Stimulated activated CD4-positive, alpha-beta T cell treated with anti-CD3 and anti-CD28 coated beads, Interleukin-15, amount 100 ng/mL, for 24 hours (primary cell): ENCODE results near the gene ASTN2.

Experiments used
- DNase-seq: peaks from one replicate; pipeline ENCODE4 v3.0.0-alpha.2; 2020

ASTN2 gene

GRCh38 chr9:116543731-116544400, 871.0 kb downstream of the ASTN2 start:
- DNase-seq: no peak

- no peak for DNase-seq
Observed at GRCh38 chr9:116541402-116541801, 873.5 kb downstream of the ASTN2 start.

- DNase-seq: no peak
Observed at GRCh38 chr9:116539549-116539948, 875.3 kb downstream of the ASTN2 start.

GRCh38 chr9:116525611-116526010, 889.2 kb downstream of the ASTN2 start:
- DNase-seq: no peak

- DNase-seq: no peak
Observed at GRCh38 chr9:116524778-116525470, 889.9 kb downstream of the ASTN2 start.

- no peak for DNase-seq
Observed at GRCh38 chr9:116520218-116520617, 894.6 kb downstream of the ASTN2 start.

GRCh38 chr9:116516456-116516855, 898.4 kb downstream of the ASTN2 start:
- DNase-seq: no peak

- DNase-seq: no peak
Observed at GRCh38 chr9:116515541-116515940, 899.3 kb downstream of the ASTN2 start.

GRCh38 chr9:116506685-116507084, 908.2 kb downstream of the ASTN2 start:
- DNase-seq: no peak

GRCh38 chr9:116504893-116505480, 909.9 kb downstream of the ASTN2 start:
- DNase-seq: no peak

GRCh38 chr9:116504081-116504480, 910.8 kb downstream of the ASTN2 start:
- DNase-seq: no peak

- DNase-seq: no peak
Observed at GRCh38 chr9:116502746-116503145, 912.1 kb downstream of the ASTN2 start.

GRCh38 chr9:116501871-116502270, 913.0 kb downstream of the ASTN2 start:
- DNase-seq: no peak

GRCh38 chr9:116499986-116500871, 914.6 kb downstream of the ASTN2 start:
- DNase-seq: no peak

- DNase-seq: no peak
Observed at GRCh38 chr9:116499434-116499833, 915.4 kb downstream of the ASTN2 start.

GRCh38 chr9:116497095-116497890, 917.6 kb downstream of the ASTN2 start:
- DNase-seq: no peak

- DNase-seq: no peak
Observed at GRCh38 chr9:116496167-116496566, 918.7 kb downstream of the ASTN2 start.

- no peak for DNase-seq
Observed at GRCh38 chr9:116495725-116496124, 919.1 kb downstream of the ASTN2 start.

- peak; percentile 56 for DNase-seq
Observed at GRCh38 chr9:116494815-116495634, 919.8 kb downstream of the ASTN2 start.

GRCh38 chr9:116493183-116493860, 921.5 kb downstream of the ASTN2 start:
- DNase-seq: no peak

GRCh38 chr9:116491659-116492058, 923.2 kb downstream of the ASTN2 start:
- no peak for DNase-seq
